Measurements from ENCODE around the gene INKA1. TPM values are rescaled to one million over a fixed set of nuclear protein-coding genes. Genes with fewer than 3 reads are reported as not detected.

INKA1 gene
- total and polyA plus RNA-seq, 2 of the 8 experiments (the other 6 are each of a cell fraction or from before 2014, with no cell fraction given), result 1.3 to 4.7 TPM

DNA sequence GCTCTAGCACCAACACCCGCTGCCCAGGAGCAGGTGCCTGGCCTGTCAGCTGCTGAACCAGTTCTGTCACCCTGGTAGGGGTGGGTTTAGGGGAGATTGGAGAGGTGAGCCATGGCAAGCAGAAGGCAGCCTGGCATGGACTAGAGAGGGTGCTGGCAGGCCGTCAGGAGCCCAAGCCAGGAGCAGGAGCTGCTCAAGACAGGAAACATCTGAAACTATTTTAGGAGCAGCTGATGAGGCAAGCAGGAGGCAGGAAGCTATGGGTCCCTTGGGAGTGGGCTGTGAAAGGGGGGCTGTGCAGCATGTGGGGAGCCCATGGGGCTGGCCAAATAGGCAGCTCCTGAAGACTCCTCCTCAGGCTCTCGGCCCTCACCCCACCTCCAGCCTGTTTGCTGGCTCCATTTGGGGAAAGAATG lies 2.3 kb downstream of the INKA1 start:
- Histone ChIP-seq H2BK120ac (replicated peaks; ENCODE audit: low read depth, low read length) (no peak overlapping the region), H4K91ac (replicated peaks; ENCODE audit: insufficient read length, low read length) (no peak overlapping the region), H3K23ac (ENCODE audit: insufficient read length) (no peak overlapping the region), H2BK15ac (ENCODE audit: low read length) (peak overlapping the region; percentile 98; the same call in 1 of the 2 replicates), H2AK5ac (ENCODE audit: low read depth, low read length) (no peak overlapping the region; the same call in 1 of the 2 replicates), H3K9ac (replicated peaks in 1 of 4; ENCODE audit: extremely low read depth in 1 of 4, low read depth in 3 of 4, low read length in 3 of 4) (no peak overlapping the region), H3K27ac (ENCODE audit: low read depth, low read length) (no peak overlapping the region), H3K18ac (ENCODE audit: extremely low read depth, low read length) (peak overlapping the region; percentile 60; the same call in 1 of the 2 replicates), H3K4me2 (ENCODE audit: insufficient read depth in 1 of 2, low read depth in 2 of 2, low read length in 2 of 2) (peak overlapping the region in 1 of 2 experiments; percentile 41; a peak in 1 of 4 replicates), H3K56ac (replicated peaks; ENCODE audit: insufficient read length, low read depth, low read length) (no peak overlapping the region), H2BK12ac (ENCODE audit: low read depth, low read length) (peak overlapping the region; percentile 92; the same call in 1 of the 2 replicates), H3K79me2 (ENCODE audit: control insufficient read depth in 1 of 2, insufficient read depth in 2 of 2, low read length in 2 of 2) (no peaks in the 10 kb centered on the region), H3K36me3 (ENCODE audit: control insufficient read depth in 2 of 4, insufficient read depth in 4 of 4, low read length in 3 of 4) (no peaks in the 10 kb centered on the region), H3K27me3 (replicated peaks in 1 of 4; ENCODE audit: control insufficient read depth in 3 of 4, extremely low read depth in 1 of 4, insufficient read depth in 3 of 4, low read length in 3 of 4) (peaks cover 0 to 18% (median 15%) of the 10 kb centered on the region in 4 experiments; a peak in 6 of 7 replicates), H4K8ac (ENCODE audit: extremely low read depth, insufficient read depth, low read length) (no peak overlapping the region), H3K4ac (replicated peaks; ENCODE audit: insufficient read length, low read depth, low read length) (no peak overlapping the region), H3K23me2 (ENCODE audit: low read depth, low read length) (peaks cover 8% of the 10 kb centered on the region; the same call in 1 of the 2 replicates), H4K5ac (ENCODE audit: insufficient read length, low read depth, low read length) (no peak overlapping the region), H2BK5ac (ENCODE audit: low read depth, low read length) (peak overlapping the region; percentile 35; the same call in 1 of the 2 replicates), H4K20me1 (replicated peaks in 1 of 2; ENCODE audit: control insufficient read depth in 1 of 2, insufficient read depth in 2 of 2, low read length in 2 of 2) (no peaks in the 10 kb centered on the region), H3K4me3 (ENCODE audit: extremely low read depth in 1 of 4, insufficient read depth in 2 of 4, low read depth in 3 of 4, low read length in 4 of 4) (no peak overlapping the region), H3K79me1 (ENCODE audit: low read depth, low read length) (no peaks in the 10 kb centered on the region), H3K14ac (ENCODE audit: insufficient read length) (no peak overlapping the region), H2BK20ac (ENCODE audit: low read length) (no peak overlapping the region), H3K4me1 (replicated peaks in 1 of 4; ENCODE audit: control insufficient read depth in 3 of 4, insufficient read depth in 4 of 4, low read length in 3 of 4) (peaks cover 0 to 25% (median 21%) of the 10 kb centered on the region in 4 experiments; a peak in 6 of 7 replicates), H3K9me3 (ENCODE audit: insufficient read depth in 2 of 2, low read depth in 1 of 2, low read length in 1 of 2) (no peaks in the 10 kb centered on the region), H2AFZ (ENCODE audit: low read length) (no peak overlapping the region)
- TF ChIP-seq, protein P1, sequence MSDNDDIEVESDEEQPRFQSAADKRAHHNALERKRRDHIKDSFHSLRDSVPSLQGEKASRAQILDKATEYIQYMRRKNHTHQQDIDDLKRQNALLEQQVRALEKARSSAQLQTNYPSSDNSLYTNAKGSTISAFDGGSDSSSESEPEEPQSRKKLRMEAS (IDR thresholded peaks at IDR 0.05), result no peak
- TF ChIP-seq ASH2L (IDR thresholded peaks at IDR 0.05; ENCODE audit: low read length) (no peak), RNF2 (IDR thresholded peaks at IDR 0.05; ENCODE audit: borderline replicate concordance, low read depth, low read length, missing control alignments, poor library complexity, severe bottlenecking) (no peak), CEBPB (IDR thresholded peaks at IDR 0.05; ENCODE audit: low read depth, low read length) (no peak), KDM4A (IDR thresholded peaks at IDR 0.05; ENCODE audit: low read depth, low read length, severe bottlenecking) (no peak), SRF (IDR thresholded peaks at IDR 0.05; ENCODE audit: low read depth, low read length) (no peak), KDM1A (IDR thresholded peaks at IDR 0.05; ENCODE audit: borderline replicate concordance, low read length) (no peak)
- ChIA-PET POLR2A (ENCODE audit: partially characterized antibody) (interaction anchor here (0.6 to 6.2 kb wide), 7 partner anchors 10 to 531 kb away, joined by 3 to 16 read pairs (median 4); partner anchors contain the start of gene AMIGO3), CTCF (ENCODE audit: partially characterized antibody) (interaction anchor here (1.3 to 17.0 kb wide), 6 partner anchors 11 to 104 kb away, joined by 6 to 266 read pairs (median 9); partner anchors contain the start of gene UBA7)
- DNase-seq (ENCODE audit: low read depth in 1 of 2, low spot score in 2 of 2) (no peak), FAIRE-seq (no peak)
- WGBS, 2 experiments (ENCODE audit: extremely low coverage in 1 of 2, insufficient coverage in 1 of 2, insufficient read length in 1 of 2, insufficient replicate concordance in 2 of 2, low coverage in 1 of 2, low lambda C conversion rate in 2 of 2, missing lambda C conversion rate in 1 of 2), result 85% methylated on average over 3 of the region's 3 CpGs; no CpG with 5 or more reads in 1 of the 2 experiments
